ENCODE measurements around the gene KCNA10.

Gene KCNA10

DNA sequence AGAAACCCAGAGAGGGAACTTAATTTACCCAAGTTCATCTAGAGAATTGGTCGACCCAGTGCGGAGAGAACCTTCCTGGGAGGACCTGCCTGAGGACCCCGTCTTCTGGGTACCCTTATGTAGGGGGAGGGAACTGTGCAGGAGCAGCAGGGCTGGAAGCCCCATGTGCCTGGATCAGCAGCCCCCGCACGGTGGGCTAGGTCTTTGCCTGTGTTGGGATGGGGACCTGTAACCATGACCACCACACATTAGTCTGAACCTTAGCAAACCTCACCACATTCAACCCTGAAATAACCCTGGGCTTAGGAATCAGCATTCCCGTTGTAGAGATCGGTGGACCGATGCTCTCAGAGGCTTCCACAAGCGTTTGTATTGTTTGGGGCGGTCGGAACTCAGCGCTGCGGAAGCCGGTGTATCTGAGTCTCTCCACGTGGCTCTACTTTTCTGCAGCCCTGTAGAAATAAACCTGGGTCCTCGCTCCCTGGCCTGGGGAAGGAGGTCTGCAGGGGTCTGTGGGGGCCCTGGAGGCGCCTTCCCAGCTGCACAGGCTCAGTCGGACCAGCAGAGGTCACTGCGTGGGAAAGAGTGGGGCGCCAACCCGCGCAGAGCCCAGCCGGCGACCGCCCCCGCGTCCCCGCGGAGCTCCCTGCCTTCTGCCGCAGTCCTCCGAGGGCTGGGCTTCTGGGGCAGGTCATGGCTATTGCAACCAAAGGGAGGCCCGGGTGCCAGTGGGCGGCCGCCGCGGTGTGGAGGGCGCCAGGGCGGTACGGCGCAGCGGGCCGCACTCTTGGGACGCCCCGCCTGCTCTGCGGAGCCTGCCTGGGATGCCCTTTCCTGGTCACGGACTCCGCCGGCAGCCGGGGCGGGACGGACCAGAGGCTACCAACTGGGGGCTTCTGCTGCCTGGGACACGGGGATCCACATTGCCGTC is 36.2 kb upstream of the KCNA10 start:
- H3K36me3 ChIP-seq (ENCODE audit: control insufficient read depth in 2 of 2, insufficient read depth in 1 of 2, low read length in 2 of 2) = no peaks in the 10 kb centered on the region
- no peak overlapping the region for H3K27ac ChIP-seq (ENCODE audit: extremely low read depth, low read depth, low read length)
- no peaks in the 10 kb centered on the region for H3K9me3 ChIP-seq (ENCODE audit: control insufficient read depth, insufficient read depth, low read depth, low read length)
- POLR2A ChIA-PET = interaction anchor here (1.0 kb wide), 1 partner anchor 51 kb away, joined by 4 read pairs; the partner anchor contains the start of gene KCNA2
- CTCF ChIA-PET = interaction anchor here (0.5 to 2.2 kb wide), 25 partner anchors 8 to 819 kb away, joined by 3 to 11 read pairs (median 5); partner anchors contain the start of gene KCNA2
- H3K4me3 ChIP-seq (ENCODE audit: low read depth, low read length) = 0 out of 2 replicates have a peak overlapping the region, but pooled peaks have one; percentile 4
- H3K4me1 ChIP-seq (ENCODE audit: control insufficient read depth, insufficient read depth, low read length) = no peaks in the 10 kb centered on the region
- peak; percentile 26; the same call in 1 of the 2 replicates for TF ChIP-seq GLIS2 (tag by site-specific recombination; IDR thresholded peaks at IDR 0.05)
- no peak for TF ChIP-seq ZNF558 (tag by site-specific recombination; IDR thresholded peaks at IDR 0.05)
- no peak for TF ChIP-seq ZNF133 (tag by site-specific recombination; IDR thresholded peaks at IDR 0.05)
- no peak for TF ChIP-seq ZNF16 (tag by site-specific recombination; IDR thresholded peaks at IDR 0.05; ENCODE audit: low read depth)
- TF ChIP-seq, protein P1, sequence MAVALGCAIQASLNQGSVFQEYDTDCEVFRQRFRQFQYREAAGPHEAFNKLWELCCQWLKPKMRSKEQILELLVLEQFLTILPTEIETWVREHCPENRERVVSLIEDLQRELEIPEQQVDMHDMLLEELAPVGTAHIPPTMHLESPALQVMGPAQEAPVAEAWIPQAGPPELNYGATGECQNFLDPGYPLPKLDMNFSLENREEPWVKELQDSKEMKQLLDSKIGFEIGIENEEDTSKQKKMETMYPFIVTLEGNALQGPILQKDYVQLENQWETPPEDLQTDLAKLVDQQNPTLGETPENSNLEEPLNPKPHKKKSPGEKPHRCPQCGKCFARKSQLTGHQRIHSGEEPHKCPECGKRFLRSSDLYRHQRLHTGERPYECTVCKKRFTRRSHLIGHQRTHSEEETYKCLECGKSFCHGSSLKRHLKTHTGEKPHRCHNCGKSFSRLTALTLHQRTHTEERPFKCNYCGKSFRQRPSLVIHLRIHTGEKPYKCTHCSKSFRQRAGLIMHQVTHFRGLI (tag by site-specific recombination; IDR thresholded peaks at IDR 0.05) = peak; percentile 89
- TF ChIP-seq SP3 (tag by site-specific recombination; IDR thresholded peaks at IDR 0.05) = peak; percentile 45
- TF ChIP-seq SP2 (tag by site-specific recombination; IDR thresholded peaks at IDR 0.05) = peak; percentile 62
- TF ChIP-seq, protein P2, sequence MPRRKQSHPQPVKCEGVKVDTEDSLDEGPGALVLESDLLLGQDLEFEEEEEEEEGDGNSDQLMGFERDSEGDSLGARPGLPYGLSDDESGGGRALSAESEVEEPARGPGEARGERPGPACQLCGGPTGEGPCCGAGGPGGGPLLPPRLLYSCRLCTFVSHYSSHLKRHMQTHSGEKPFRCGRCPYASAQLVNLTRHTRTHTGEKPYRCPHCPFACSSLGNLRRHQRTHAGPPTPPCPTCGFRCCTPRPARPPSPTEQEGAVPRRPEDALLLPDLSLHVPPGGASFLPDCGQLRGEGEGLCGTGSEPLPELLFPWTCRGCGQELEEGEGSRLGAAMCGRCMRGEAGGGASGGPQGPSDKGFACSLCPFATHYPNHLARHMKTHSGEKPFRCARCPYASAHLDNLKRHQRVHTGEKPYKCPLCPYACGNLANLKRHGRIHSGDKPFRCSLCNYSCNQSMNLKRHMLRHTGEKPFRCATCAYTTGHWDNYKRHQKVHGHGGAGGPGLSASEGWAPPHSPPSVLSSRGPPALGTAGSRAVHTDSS (tag by site-specific recombination; IDR thresholded peaks at IDR 0.05) = no peak
- peak; percentile 79 for TF ChIP-seq EGR2 (tag by site-specific recombination; IDR thresholded peaks at IDR 0.05; ENCODE audit: low read depth)
- no peak for TF ChIP-seq ZNF571 (tag by site-specific recombination; IDR thresholded peaks at IDR 0.05)
- TF ChIP-seq ZNF501 (tag by site-specific recombination; IDR thresholded peaks at IDR 0.05) = no peak
- TF ChIP-seq, protein P3, sequence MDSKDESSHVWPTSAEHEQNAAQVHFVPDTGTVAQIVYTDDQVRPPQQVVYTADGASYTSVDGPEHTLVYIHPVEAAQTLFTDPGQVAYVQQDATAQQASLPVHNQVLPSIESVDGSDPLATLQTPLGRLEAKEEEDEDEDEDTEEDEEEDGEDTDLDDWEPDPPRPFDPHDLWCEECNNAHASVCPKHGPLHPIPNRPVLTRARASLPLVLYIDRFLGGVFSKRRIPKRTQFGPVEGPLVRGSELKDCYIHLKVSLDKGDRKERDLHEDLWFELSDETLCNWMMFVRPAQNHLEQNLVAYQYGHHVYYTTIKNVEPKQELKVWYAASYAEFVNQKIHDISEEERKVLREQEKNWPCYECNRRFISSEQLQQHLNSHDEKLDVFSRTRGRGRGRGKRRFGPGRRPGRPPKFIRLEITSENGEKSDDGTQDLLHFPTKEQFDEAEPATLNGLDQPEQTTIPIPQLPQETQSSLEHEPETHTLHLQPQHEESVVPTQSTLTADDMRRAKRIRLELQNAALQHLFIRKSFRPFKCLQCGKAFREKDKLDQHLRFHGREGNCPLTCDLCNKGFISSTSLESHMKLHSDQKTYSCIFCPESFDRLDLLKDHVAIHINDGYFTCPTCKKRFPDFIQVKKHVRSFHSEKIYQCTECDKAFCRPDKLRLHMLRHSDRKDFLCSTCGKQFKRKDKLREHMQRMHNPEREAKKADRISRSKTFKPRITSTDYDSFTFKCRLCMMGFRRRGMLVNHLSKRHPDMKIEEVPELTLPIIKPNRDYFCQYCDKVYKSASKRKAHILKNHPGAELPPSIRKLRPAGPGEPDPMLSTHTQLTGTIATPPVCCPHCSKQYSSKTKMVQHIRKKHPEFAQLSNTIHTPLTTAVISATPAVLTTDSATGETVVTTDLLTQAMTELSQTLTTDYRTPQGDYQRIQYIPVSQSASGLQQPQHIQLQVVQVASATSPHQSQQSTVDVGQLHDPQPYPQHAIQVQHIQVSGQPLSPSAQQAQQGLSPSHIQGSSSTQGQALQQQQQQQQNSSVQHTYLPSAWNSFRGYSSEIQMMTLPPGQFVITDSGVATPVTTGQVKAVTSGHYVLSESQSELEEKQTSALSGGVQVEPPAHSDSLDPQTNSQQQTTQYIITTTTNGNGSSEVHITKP (tag by site-specific recombination; IDR thresholded peaks at IDR 0.05) = 0 out of 2 replicates have a peak, but pooled peaks have one; percentile 8
- TF ChIP-seq ZNF214 (tag by site-specific recombination; IDR thresholded peaks at IDR 0.05; ENCODE audit: borderline replicate concordance) = no peak
- no peak for TF ChIP-seq ZNF37A (tag by site-specific recombination; IDR thresholded peaks at IDR 0.05)
- no peak for TF ChIP-seq KLF10 (tag by site-specific recombination; IDR thresholded peaks at IDR 0.05)
- TF ChIP-seq, protein P4, sequence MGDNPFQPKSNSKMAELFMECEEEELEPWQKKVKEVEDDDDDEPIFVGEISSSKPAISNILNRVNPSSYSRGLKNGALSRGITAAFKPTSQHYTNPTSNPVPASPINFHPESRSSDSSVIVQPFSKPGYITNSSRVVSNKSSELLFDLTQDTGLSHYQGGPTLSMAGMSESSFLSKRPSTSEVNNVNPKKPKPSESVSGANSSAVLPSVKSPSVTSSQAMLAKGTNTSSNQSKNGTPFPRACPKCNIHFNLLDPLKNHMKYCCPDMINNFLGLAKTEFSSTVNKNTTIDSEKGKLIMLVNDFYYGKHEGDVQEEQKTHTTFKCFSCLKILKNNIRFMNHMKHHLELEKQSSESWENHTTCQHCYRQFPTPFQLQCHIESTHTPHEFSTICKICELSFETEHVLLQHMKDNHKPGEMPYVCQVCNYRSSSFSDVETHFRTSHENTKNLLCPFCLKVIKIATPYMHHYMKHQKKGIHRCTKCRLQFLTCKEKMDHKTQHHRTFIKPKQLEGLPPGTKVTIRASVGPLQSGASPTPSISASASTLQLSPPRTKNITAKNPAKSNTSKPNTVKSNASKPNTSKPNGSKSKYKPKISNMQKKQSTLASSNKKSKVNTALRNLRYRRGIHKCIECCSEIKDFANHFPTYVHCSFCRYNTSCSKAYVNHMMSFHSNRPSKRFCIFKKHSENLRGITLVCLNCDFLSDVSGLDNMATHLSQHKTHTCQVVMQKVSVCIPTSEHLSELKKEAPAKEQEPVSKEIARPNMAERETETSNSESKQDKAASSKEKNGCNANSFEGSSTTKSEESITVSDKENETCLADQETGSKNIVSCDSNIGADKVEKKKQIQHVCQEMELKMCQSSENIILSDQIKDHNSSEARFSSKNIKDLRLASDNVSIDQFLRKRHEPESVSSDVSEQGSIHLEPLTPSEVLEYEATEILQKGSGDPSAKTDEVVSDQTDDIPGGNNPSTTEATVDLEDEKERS (tag by site-specific recombination; IDR thresholded peaks at IDR 0.05) = no peak
- peak; percentile 93 for TF ChIP-seq ZFHX2 (tag by site-specific recombination; conservative IDR thresholded peaks at IDR 0.05)
- no peak for TF ChIP-seq ZNF350 (tag by site-specific recombination; IDR thresholded peaks at IDR 0.05)
- TF ChIP-seq ZNF600 (tag by site-specific recombination; IDR thresholded peaks at IDR 0.05) = peak; percentile 80; the same call in 1 of the 2 replicates
- TF ChIP-seq BCL11B (tag by site-specific recombination; IDR thresholded peaks at IDR 0.05; ENCODE audit: low read depth) = no peak
- peak; percentile 87 for TF ChIP-seq ZBTB8A (tag by site-specific recombination; IDR thresholded peaks at IDR 0.05)
- peak; percentile 78 for TF ChIP-seq ZIC2 (tag by site-specific recombination; IDR thresholded peaks at IDR 0.05)
- no peak for TF ChIP-seq HOXD13 (CRISPR knock-in tag; IDR thresholded peaks at IDR 0.05; ENCODE audit: borderline replicate concordance)
- peak; percentile 91 for TF ChIP-seq ZBTB20 (tag by site-specific recombination; IDR thresholded peaks at IDR 0.05)
- no peak for TF ChIP-seq ZFP69B (tag by site-specific recombination; IDR thresholded peaks at IDR 0.05)
- TF ChIP-seq, protein P5, sequence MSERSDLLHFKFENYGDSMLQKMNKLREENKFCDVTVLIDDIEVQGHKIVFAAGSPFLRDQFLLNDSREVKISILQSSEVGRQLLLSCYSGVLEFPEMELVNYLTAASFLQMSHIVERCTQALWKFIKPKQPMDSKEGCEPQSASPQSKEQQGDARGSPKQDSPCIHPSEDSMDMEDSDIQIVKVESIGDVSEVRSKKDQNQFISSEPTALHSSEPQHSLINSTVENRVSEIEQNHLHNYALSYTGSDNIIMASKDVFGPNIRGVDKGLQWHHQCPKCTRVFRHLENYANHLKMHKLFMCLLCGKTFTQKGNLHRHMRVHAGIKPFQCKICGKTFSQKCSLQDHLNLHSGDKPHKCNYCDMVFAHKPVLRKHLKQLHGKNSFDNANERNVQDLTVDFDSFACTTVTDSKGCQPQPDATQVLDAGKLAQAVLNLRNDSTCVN (tag by site-specific recombination; optimal IDR thresholded peaks at IDR 0.05) = peak; percentile 63
